ENCODE results near the gene DSCAML1. TPM values are rescaled to one million over a fixed set of nuclear protein-coding genes. Genes with fewer than 3 reads are reported as not detected.

Gene DSCAML1
- total and polyA plus RNA-seq, 2 of the 8 experiments (the other 6 are each of a cell fraction or from before 2014, with no cell fraction given), result 0.19 to 0.24 TPM

GRCh38 chr11:117478126-117478860 lies 318.7 kb downstream of the DSCAML1 start:
- Histone ChIP-seq H3K27me3 (replicated peaks in 1 of 4; ENCODE audit: control insufficient read depth in 3 of 4, extremely low read depth in 1 of 4, insufficient read depth in 3 of 4, low read length in 3 of 4) (no peaks in the 10 kb centered on the region; a peak in 1 of 7 replicates), H3K79me2 (ENCODE audit: control insufficient read depth in 1 of 2, insufficient read depth in 2 of 2, low read length in 2 of 2) (no peaks in the 10 kb centered on the region), H3K36me3 (ENCODE audit: control insufficient read depth in 2 of 4, insufficient read depth in 4 of 4, low read length in 3 of 4) (no peaks in the 10 kb centered on the region), H3K9me3 (ENCODE audit: insufficient read depth in 2 of 2, low read depth in 1 of 2, low read length in 1 of 2) (no peaks in the 10 kb centered on the region), H2BK20ac (ENCODE audit: low read length) (peak overlapping the region; percentile 48; the same call in 1 of the 2 replicates), H4K20me1 (replicated peaks in 1 of 2; ENCODE audit: control insufficient read depth in 1 of 2, insufficient read depth in 2 of 2, low read length in 2 of 2) (no peaks in the 10 kb centered on the region), H3K4me3 (ENCODE audit: extremely low read depth in 1 of 4, insufficient read depth in 2 of 4, low read depth in 3 of 4, low read length in 4 of 4) (no peak overlapping the region), H2BK12ac (ENCODE audit: low read depth, low read length) (no peak overlapping the region), H3K4me1 (replicated peaks in 1 of 4; ENCODE audit: control insufficient read depth in 3 of 4, insufficient read depth in 4 of 4, low read length in 3 of 4) (peaks cover 3 to 10% (median 5%) of the 10 kb centered on the region in 4 experiments), H2BK15ac (ENCODE audit: low read length) (no peak overlapping the region), H3K56ac (replicated peaks; ENCODE audit: insufficient read length, low read depth, low read length) (no peak overlapping the region), H3K9ac (replicated peaks in 1 of 4; ENCODE audit: extremely low read depth in 1 of 4, low read depth in 3 of 4, low read length in 3 of 4) (no peak overlapping the region), H3K23ac (ENCODE audit: insufficient read length) (no peak overlapping the region), H3K23me2 (ENCODE audit: low read depth, low read length) (peaks cover 2% of the 10 kb centered on the region; the same call in 1 of the 2 replicates), H3K18ac (ENCODE audit: extremely low read depth, low read length) (no peak overlapping the region), H3K4ac (replicated peaks; ENCODE audit: insufficient read length, low read depth, low read length) (no peak overlapping the region), H2BK5ac (ENCODE audit: low read depth, low read length) (no peak overlapping the region), H3K14ac (ENCODE audit: insufficient read length) (no peak overlapping the region), H2AFZ (ENCODE audit: low read length) (no peak overlapping the region), H4K91ac (replicated peaks; ENCODE audit: insufficient read length, low read length) (no peak overlapping the region), H3K79me1 (ENCODE audit: low read depth, low read length) (no peaks in the 10 kb centered on the region; the same call in 1 of the 2 replicates), H2AK5ac (ENCODE audit: low read depth, low read length) (no peak overlapping the region), H2BK120ac (replicated peaks; ENCODE audit: low read depth, low read length) (no peak overlapping the region), H3K27ac (ENCODE audit: low read depth, low read length) (no peak overlapping the region), H4K5ac (ENCODE audit: insufficient read length, low read depth, low read length) (no peak overlapping the region), H4K8ac (ENCODE audit: extremely low read depth, insufficient read depth, low read length) (no peak overlapping the region; the same call in 1 of the 2 replicates), H3K4me2 (ENCODE audit: insufficient read depth in 1 of 2, low read depth in 2 of 2, low read length in 2 of 2) (no peak overlapping the region)
- WGBS, 2 experiments (ENCODE audit: extremely low coverage in 1 of 2, insufficient coverage in 1 of 2, insufficient read length in 1 of 2, insufficient replicate concordance in 2 of 2, low coverage in 1 of 2, low lambda C conversion rate in 2 of 2, missing lambda C conversion rate in 1 of 2), result 94% methylated on average over 9 of the region's 13 CpGs; no CpG with 5 or more reads in 1 of the 2 experiments
- no peak for FAIRE-seq
- TF ChIP-seq TAF7 (optimal IDR thresholded peaks at IDR 0.05; ENCODE audit: borderline replicate concordance, low read depth, low read length) (no peak), SIRT6 (IDR thresholded peaks at IDR 0.05; ENCODE audit: low read length) (no peak), MAX (IDR thresholded peaks at IDR 0.05) (no peak), ZNF274 (IDR thresholded peaks at IDR 0.05; ENCODE audit: borderline replicate concordance, extremely low read depth, low read length) (no peak)
- ChIA-PET CTCF (ENCODE audit: partially characterized antibody) (interaction anchor here (1.0 to 5.3 kb wide), 16 partner anchors 8 to 341 kb away, joined by 3 to 29 read pairs (median 6); no protein-coding TSS in a partner anchor), POLR2A (ENCODE audit: partially characterized antibody) (no interaction called here)
- DNase-seq (ENCODE audit: low read depth in 1 of 2, low spot score in 2 of 2), result no peak

Measured in H1 (cell line).